Erythroblast (primary cell): ENCODE results near the gene SRSF11.

Experiments used
- GATA1 ChIP-seq: IDR thresholded peaks from 2 replicates; pipeline ENCODE4 v1.6.1; 2011; ENCODE audit warnings: low read depth, mild to moderate bottlenecking, control low read depth, low read length, moderate library complexity
- POLR2A ChIP-seq: IDR thresholded peaks from 2 replicates; pipeline ENCODE4 v1.6.1; 2011; ENCODE audit warnings: mild to moderate bottlenecking, low read length

DNA sequence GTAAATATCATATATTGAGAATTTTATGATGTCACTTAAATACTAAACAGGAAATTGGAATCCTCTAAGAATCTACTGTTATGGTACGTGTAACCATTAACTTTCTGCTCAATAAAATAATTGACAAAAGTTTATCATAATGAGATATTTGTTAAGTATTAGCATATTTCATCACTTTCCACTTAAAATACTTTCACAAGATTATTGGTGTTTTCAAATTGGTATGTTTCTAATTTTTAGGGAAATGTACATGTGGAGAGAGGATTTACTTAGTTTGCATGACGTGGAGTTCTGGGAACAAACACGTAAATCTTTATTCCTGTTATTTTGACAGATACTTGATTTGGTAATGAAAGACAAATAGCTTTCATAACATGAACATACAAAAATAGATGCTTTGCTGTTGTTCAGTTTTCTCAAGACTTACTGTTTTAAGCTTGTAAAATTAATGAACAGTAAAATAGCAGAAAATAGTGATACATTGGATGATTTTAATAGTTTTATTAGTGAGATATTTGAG lies 1.6 kb downstream of the SRSF11 start:
- TF ChIP-seq POLR2A = no peak
- TF ChIP-seq GATA1 = no peak
